Nephron progenitor cell (in vitro differentiated cells): Measurements from ENCODE around the gene RBM47.
A peak's percentile ranks its signal among the peaks of the same experiment; 100 is the strongest.
"Not testable (repeated sequence)": the region's sequence is repeated elsewhere in the genome, so short reads cannot be mapped to it uniquely, and the experiment has no call there.

Source experiments
- DNase-seq: peaks from one replicate; pipeline ENCODE4 v3.0.0; 2021
- H3K27ac Mint-ChIP-seq: 2 replicates; pipeline ENCODE4 v1.8.0; 2021; ENCODE audit warnings: mild to moderate bottlenecking, moderate library complexity, mixed read lengths
- H3K27me3 Mint-ChIP-seq: 2 replicates; pipeline ENCODE4 v1.8.0; 2021; ENCODE audit warnings: mild to moderate bottlenecking, low read depth, mixed read lengths; ENCODE audit not compliant: poor library complexity
- H3K36me3 Mint-ChIP-seq: 2 replicates; pipeline ENCODE4 v1.8.0; 2021; ENCODE audit warnings: low read depth, mixed read lengths
- H3K4me1 Mint-ChIP-seq: 2 replicates; pipeline ENCODE4 v1.8.0; 2021; ENCODE audit warnings: mixed read lengths
- H3K4me3 Mint-ChIP-seq: 2 replicates; pipeline ENCODE4 v1.8.0; 2021; ENCODE audit warnings: mild to moderate bottlenecking, moderate library complexity, mixed read lengths
- H3K9me3 Mint-ChIP-seq: 2 replicates; pipeline ENCODE4 v1.8.0; 2021; ENCODE audit warnings: mild to moderate bottlenecking, moderate library complexity, mixed read lengths
- CTCF ChIP-seq: fragments of 200-600 bp; sonication (generic); IDR thresholded peaks from 2 replicates; pipeline ENCODE4 v1.5.0; 2021; ENCODE audit warnings: antibody characterized with exemption

The RBM47 gene

GRCh38 chr4:40412866-40413795 lies 216.5 kb downstream of the RBM47 start:
- Mint-ChIP-seq H3K9me3 (peaks cover 3% of the 10 kb centered on the region), H3K27me3 (peaks cover 4% of the 10 kb centered on the region), H3K4me1 (peaks cover 11% of the 10 kb centered on the region), H3K36me3 (no peaks in the 10 kb centered on the region), H3K4me3 (no peak overlapping the region), H3K27ac (no peak overlapping the region)
- no peak for DNase-seq
- TF ChIP-seq CTCF = no peak

DNA sequence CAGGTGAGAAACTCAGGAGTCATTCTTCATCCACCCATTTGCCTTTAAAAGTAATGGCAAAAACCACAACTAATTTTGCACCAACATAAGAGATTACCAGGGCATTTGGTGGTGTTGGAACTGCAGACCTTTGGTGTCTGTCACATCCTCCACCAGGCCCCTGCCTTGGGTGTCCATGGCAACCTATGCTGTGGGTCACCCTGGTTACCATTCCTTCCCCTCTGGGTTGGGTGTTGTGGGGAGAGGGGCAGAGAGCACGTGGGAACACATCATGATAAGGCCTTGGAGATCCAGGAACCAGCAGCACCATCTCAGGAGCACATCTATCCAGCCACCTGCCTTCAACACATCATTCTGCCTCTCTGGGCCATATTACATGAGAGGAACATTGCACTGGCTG lies 217.3 kb downstream of the RBM47 start:
- H3K27me3 Mint-ChIP-seq = peaks cover 4% of the 10 kb centered on the region
- peaks cover 7% of the 10 kb centered on the region for H3K4me1 Mint-ChIP-seq
- no peak overlapping the region for H3K27ac Mint-ChIP-seq
- TF ChIP-seq CTCF = no peak
- peaks cover 8% of the 10 kb centered on the region for H3K9me3 Mint-ChIP-seq
- peaks cover 6% of the 10 kb centered on the region for H3K36me3 Mint-ChIP-seq
- DNase-seq = no peak
- H3K4me3 Mint-ChIP-seq = no peak overlapping the region

DNA sequence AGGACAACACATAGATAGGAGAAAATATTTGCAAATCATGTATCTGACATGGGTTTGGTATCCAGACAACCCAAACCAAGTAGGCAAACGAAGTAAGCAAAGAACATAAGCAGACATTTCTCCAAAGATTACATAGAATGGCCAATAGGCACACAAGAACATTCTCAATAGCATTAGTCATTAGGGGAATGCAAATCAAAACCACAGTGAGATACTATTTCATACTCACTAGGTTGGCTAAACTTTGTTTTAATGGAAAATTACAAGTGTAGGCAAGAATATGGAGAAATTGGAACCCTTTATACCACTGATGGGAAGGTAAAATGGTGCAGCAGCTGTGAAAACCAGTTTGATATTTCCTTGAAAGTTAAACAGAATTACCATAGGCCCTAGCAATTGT lies 219.8 kb downstream of the RBM47 start:
- no peak for DNase-seq
- H3K9me3 Mint-ChIP-seq = peaks cover 29% of the 10 kb centered on the region
- no peak overlapping the region for H3K27ac Mint-ChIP-seq
- TF ChIP-seq CTCF = no peak
- H3K27me3 Mint-ChIP-seq = peaks cover 3% of the 10 kb centered on the region
- peaks cover 16% of the 10 kb centered on the region for H3K36me3 Mint-ChIP-seq
- H3K4me1 Mint-ChIP-seq = peaks cover under 1% of the 10 kb centered on the region
- H3K4me3 Mint-ChIP-seq = no peak overlapping the region

- not testable (repeated sequence) for DNase-seq, H3K27me3 Mint-ChIP-seq, H3K4me3 Mint-ChIP-seq
- H3K27ac Mint-ChIP-seq = peak overlapping the region; percentile 9
- H3K9me3 Mint-ChIP-seq = peaks cover 29% of the 10 kb centered on the region
- peaks cover 21% of the 10 kb centered on the region for H3K4me1 Mint-ChIP-seq
- peaks cover 16% of the 10 kb centered on the region for H3K36me3 Mint-ChIP-seq
These were observed 222.2 kb downstream of the RBM47 start for GRCh38 chr4:40407468-40407867.

DNA sequence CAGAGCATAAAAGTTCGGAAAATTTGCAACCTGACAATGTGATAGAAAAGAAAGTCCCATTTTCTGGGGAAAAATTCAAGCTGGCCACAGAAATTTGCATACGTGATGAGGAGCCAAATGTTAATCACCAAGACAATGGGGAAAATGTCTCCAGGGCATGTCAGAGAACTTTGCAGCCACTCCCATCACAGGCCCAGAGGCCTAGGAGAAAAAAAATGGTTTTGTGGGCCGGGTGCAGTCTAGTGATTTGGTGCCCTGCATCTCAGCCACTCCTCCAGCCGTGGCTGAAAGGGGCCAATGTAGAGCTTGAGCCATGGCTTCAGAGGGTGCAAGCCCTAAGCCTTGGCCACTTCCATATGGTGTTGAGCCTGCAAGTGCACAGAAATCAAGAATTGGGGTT lies 223.3 kb downstream of the RBM47 start:
- Mint-ChIP-seq H3K27ac (no peak overlapping the region), H3K36me3 (peaks cover 16% of the 10 kb centered on the region), H3K4me1 (peaks cover 25% of the 10 kb centered on the region), H3K9me3 (peaks cover 29% of the 10 kb centered on the region), H3K27me3 (peaks cover 3% of the 10 kb centered on the region), H3K4me3 (no peak overlapping the region)
- TF ChIP-seq CTCF = no peak
- DNase-seq = no peak

- H3K27ac Mint-ChIP-seq = no peak overlapping the region
- no peak overlapping the region for H3K4me3 Mint-ChIP-seq
- H3K36me3 Mint-ChIP-seq = peaks cover 16% of the 10 kb centered on the region
- no peak for TF ChIP-seq CTCF
- H3K4me1 Mint-ChIP-seq = peaks cover 35% of the 10 kb centered on the region
- peaks cover 3% of the 10 kb centered on the region for H3K27me3 Mint-ChIP-seq
- DNase-seq = no peak
- H3K9me3 Mint-ChIP-seq = peaks cover 29% of the 10 kb centered on the region
These were observed 224.5 kb downstream of the RBM47 start for GRCh38 chr4:40405193-40405592.
